SK-N-SH (cell line): Measurements from ENCODE around the gene PODXL2.

Experiments used
- CTCF ChIP-seq: fragments of 200-600 bp; sonication (generic); IDR thresholded peaks from 2 replicates; pipeline ENCODE4 v1.6.1; 2017; ENCODE audit warnings: antibody characterized with exemption, mild to moderate bottlenecking, moderate library complexity
- MAX ChIP-seq: IDR thresholded peaks from 2 replicates; pipeline ENCODE4 v1.4.0; 2012; ENCODE audit warnings: low read depth
- RFX5 ChIP-seq: IDR thresholded peaks from 2 replicates; pipeline ENCODE4 v1.6.1; 2012; ENCODE audit warnings: mild to moderate bottlenecking, improper control_type of control experiment, low read length

GRCh38 chr3:127686512-127686894 lies 57.5 kb downstream of the PODXL2 start:
- TF ChIP-seq MAX (no peak), CTCF (no peak), RFX5 (no peak)
